GM19240 (cell line): ENCODE measurements around the gene RHBDD1.

ENCODE experiments used
- DNase-seq: peaks from one replicate; pipeline ENCODE4 v3.0.0; 2011; ENCODE audit warnings: low spot score; ENCODE audit not compliant: insufficient read length

RHBDD1 gene

DNA sequence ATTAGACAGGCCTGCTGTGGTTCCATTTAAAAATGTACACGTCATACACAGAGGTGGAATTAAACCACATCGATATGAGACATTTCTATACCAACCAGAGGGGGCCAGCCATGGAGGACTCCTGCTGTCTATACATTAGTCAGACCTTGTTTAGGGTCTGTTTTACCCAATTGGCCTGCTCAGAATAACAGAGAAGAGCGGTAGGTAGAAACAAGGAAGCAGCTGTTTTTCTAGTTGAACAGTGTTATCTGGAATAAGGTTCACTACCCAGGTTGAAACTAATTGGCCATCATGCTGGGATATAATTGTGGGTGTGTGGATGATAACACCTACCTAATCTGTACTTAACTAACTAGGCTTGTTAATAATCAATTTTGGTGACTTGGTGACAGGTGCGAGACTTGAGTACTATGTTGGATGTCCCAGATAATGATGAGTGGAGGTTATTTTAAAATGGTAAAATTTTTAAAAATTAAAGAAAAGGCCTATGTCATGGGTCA, 47.5 kb downstream of the RHBDD1 start:
- no peak for DNase-seq

DNA sequence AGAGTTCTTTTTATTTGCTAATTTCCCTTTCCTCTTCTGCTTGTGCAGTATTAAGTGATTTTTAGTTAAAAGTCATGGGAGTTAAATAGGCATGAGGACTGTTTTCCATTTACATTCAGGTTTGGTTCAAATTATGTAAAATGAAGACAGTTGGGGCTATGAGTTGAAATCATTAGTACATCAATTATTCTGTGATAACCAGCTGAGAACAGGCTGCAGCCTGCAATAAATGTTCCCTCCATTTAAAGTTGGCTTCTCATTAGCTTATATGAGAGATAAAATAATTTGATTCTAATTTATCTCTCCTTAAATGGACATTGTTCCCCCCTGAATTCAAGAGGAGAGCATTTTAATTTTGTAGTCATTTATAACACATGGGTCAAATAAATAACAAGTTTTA, 48.3 kb downstream of the RHBDD1 start:
- DNase-seq: no peak

DNA sequence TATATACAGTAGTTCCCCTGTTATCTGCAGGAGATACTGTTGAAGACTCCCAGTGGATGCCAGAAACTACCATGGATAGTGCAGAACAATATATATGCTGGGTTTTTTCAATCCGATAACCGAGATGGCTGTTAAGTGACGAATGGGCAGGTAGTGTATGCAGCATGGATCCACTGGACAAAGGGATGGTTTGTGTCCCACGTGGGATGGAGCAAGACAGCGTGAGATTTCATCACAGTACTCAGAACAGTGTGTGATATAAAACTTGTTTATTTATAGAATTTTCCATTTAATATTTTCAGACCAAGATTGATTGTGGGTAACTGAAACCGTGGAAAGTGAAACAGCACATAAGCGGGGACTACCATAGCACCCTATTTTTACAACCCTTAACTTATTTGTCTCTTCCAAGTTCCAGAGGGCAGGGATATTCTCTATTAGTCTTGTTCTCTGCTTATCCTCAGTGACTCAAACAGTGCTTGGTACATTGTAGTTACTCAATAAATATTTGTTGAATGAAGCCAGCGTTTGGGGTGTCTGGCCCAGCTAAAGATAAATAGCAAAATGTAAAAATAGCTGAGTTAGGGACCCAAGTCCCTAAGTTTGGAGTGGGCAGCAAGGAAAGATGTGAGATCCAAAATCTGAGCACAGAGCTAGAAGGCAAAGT, 50.0 kb downstream of the RHBDD1 start:
- no peak for DNase-seq

DNA sequence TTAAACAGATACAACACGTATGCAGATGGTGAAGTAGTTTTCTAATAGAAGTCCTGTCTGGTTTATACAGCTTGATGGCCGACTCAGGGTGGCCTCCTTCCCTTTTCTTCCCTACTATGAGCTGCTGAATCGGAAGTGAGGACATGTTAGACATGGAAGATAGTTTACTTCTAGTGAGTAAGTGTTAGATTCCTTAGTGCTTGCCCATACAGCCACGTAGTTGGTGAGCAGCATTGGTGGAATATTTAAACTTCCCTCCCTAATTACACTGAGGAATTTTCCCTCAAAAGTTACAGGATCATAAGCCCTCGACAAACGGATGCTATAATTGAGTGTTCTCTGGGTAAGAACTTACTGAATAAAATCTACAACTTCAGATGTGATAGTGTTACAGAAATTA, 52.1 kb downstream of the RHBDD1 start:
- DNase-seq: no peak

DNA sequence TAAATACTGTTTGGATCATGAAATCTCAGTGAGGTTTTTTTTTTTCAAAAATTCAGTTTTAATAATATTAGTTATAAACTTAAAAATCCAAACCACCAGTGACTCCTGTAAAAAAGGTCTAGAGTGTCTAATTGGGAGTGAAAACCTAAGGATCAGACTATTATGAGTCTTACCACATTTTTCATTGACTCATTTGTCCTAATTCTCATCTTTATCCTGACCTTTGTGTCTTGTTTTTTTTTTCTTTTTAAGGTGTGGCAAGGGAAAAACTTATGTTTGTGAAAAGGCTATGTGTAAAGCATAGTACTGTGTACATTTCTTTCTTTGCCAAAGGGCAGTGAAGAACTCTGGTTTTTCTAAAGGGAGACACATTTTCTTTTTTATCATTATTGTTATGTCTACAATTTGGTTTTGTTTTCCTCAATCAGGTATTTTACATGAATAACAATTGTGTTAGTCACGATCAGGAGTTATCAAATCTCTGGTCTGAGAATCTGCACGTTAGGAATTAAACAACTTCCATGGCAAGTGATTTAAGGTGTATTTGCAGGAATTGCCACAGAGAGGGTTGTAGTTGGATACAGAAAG, 52.6 kb downstream of the RHBDD1 start:
- DNase-seq: no peak

DNA sequence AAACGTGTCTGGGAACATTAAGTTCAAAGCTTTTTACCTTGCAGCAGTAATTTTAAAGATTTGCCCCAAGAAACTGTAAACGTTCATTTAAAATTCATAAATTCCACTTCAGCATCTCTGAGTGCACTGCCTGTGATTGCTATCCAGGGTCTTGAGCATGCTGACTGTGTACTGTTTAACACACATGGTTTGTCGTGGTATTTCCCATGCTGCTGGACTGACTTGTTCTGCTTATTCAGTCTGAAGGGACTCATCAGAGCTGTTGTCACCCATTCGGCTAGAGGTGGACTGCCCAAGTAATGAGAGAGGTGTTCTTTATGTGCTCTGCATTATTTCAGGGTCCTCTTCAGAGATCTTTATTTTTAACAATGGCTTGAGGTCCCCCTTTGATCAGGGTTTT, 53.1 kb downstream of the RHBDD1 start:
- DNase-seq: no peak

DNA sequence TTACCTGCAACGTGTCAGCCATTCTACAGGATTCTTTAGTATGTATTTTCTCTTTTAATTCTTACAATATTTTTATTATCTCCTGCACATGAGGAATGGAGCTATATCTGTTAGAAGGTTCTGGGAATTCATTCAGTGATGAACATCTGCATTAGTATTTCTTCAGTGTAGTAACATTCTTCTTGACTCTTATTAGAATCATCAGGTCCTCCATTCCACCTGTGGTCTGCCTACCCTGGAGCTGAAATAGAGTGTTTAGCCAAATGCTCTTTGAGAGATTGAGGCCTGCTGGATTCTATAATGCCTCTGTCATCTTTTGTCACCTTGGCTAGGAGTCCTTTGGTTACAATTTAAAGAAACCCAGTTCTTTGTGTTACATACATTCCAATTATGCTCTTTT, 54.4 kb downstream of the RHBDD1 start:
- DNase-seq: no peak

DNA sequence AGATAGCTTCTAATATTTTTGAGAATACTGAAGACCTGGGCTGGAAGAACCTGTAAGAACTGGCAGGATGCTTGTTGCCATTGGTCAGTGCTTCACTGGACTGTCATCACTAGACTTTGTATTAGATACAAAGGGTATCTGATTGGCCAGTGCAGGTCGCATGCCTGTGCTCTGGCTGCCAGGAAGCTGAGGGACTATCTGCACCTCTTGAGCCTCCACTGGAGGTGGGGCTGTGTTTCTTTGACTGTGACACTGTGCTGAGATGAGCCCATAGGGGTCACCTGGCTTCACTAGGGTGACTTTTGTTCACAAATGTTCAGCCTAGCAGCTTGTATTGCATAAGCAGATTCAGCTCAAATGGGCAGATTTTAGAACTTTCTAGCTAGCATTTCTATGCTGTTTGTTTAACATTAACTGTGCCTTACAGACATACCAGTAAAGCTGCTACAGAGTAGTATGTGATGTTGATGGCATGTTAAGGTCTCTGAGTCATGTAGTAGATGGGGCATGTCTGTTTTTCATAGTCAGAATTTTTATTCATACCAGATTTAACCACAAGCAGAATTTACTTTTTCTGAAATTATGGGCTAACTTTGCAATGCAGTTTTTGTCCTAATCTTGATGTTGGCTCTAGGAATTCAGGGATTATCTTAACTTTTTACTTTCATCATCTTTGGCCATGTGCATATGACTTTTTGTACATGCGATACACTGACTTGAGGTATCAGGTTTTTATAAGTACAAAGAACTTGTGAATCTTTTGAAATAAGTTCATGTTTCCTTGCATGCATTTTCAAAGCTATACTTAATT, 56.1 kb downstream of the RHBDD1 start:
- no peak for DNase-seq

DNA sequence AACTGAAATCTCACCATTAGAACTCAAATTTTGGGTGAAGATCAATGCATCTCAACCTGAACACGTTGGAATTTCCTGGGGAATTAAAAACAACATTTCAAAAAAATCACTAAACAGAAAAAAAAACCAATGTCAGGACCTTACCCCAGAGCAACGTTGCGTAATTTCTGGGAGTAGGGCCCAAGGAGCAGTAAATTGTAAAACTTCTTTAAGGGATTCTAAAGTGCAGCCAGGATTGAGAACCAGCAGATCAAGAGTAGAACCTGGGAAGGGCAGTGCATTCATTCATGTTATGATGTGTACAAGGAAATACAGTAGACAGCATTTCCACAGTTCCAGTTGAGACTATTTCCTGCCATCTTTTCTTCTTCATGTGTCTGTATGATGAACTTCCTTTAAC, 56.9 kb downstream of the RHBDD1 start:
- no peak for DNase-seq

DNA sequence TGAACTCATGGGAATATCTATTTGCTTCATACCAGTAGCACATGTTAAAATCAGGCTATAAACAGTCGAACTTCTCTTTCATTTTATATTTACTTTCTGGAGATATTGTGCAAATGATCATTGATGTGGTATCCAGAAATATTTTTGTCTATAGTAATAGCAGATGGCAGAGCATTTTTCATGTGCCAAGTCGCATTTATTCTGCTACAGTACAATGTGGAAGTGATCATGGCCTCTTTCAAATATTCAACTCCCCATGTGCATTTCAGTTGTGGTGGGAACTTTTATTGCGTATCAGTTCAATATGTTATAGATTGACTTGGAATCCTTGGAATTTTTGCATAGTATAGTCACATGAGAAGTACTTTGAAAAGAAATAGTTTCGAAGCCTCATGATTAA, 57.4 kb downstream of the RHBDD1 start:
- DNase-seq: no peak

DNA sequence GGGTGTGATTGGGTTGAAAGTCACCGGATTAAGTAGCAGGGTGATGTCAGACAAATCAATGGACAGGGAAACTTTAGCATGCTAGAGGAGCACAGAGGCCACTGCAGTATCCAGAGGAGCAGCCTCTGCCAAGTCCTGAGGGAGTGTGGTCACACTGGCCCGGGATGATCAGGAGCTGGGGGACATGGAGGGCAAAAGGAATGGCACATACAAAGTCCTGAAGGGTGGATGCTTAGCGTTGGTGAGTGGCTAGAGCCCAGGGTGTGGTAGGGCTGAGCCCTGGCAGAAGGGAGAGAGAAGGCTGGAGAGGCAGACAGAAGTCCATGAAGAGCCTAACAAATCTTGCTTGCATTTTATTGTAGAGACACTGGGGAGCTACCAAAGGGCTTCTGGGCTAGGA, 58.9 kb downstream of the RHBDD1 start:
- no peak for DNase-seq

DNA sequence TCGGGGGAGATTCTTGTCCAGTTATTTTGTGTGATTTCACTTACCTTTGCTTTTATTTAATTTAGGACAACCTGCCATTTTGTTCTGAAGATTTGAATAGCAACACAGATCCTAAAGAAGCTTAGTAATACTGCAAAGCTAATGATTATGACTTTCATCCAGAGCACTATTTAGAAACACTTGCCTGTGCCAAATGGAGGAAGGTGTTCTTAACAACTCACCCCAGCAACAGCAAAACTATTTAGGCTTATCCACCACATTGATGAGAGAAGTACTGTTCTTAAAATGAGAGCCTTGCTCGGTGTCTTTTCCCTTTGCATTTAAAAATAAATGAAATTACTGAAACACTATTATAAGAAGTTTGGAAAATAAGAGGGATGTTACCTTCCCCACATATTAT, 59.7 kb downstream of the RHBDD1 start:
- no peak for DNase-seq

DNA sequence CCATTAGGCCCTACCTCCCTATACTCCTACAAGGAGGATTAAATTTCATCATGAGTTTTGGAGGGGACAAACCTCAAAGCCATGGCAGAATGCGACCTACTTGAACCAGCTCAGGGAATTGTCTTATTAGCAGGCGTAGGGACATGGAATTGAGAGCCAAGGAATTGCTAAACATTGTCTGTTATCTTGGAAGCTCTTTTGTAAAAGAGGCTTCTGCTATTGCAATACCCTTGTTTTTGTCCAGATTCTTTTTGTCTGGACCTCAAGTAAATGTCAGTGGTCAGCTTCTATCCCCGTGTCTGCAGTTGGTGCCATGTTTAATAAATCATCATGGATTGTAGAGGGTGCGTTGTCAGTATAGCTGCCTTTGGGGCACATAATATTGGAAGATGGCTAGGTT, 62.3 kb downstream of the RHBDD1 start:
- no peak for DNase-seq

DNA sequence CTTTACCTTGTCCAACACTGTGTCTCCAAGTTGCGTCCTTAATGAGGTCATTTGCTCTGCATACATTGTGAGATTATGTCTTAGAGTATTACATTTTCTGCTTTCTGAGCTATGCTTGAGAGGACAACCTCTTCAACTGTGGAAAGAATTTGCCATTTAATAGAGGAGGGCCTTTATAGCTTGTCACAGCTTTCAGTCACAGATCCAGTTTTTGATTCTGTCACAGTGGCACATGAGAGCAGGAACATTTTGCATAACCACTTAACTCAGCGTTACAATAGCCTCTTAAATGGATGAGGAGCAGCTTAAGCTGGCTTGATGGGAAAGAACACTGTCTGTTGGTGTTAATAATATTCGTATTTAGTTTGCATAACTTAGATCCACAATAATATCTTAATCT, 63.0 kb downstream of the RHBDD1 start:
- DNase-seq: no peak

DNA sequence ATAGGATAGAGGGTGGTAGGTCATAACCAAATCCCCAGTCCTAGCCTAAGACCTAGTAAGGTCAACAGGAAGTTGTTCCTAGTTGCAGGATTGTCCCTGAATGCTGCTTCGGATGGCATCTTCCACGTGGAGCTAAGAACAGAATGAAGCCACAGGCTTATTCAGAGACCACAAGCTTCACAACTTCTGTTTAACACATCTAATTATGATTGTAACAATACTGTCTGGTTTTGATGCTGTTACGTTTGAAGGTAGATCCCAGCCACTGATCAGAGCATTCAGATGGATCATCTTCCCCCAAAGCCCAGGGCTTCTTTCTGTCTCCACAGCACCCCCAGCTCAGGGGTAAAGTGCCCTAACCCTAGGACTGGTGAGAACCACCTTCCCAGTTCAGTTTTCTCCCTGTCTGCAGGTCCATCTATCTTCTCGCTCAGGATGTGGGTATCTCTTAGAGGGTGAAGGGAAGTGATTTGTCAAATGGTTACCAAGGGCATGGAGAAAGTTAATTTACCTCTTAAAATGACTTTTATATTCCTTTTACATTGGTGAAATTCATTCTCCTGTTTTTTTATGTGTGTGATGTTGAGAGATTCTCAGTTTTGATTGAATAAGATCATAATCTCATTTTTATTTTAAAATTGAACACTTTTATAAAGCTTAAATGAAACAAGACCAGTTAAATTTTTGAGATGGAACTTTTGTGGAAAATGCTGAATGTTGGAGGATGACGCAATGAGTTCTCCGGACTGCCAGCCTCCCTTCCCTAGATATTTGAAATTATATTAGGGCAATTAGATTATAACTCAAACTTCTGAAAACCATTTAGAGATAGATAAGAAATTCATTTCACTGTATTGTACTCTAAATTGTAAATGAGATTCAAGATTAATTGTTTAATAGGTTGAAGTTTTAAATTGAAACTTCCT, 66.5 kb downstream of the RHBDD1 start:
- DNase-seq: no peak

DNA sequence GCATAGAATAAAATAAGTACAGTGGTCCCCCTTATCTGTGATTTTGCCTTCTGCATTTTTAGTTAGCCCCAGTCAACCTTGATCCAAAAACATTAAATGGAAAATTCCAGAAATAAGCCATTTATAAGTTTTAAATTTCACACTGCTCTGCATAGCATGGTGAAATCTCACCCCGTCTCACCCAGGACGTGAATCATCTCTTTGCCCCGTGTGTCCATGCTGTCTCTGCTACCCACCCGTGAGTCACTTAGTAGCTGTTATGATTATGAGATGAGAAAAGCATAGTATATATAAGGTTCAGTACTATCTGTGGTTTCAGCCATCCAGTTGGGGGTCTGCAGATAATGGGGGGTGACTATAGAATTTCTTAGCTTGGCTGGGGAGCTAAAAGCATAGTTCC, 67.3 kb downstream of the RHBDD1 start:
- no peak for DNase-seq

DNA sequence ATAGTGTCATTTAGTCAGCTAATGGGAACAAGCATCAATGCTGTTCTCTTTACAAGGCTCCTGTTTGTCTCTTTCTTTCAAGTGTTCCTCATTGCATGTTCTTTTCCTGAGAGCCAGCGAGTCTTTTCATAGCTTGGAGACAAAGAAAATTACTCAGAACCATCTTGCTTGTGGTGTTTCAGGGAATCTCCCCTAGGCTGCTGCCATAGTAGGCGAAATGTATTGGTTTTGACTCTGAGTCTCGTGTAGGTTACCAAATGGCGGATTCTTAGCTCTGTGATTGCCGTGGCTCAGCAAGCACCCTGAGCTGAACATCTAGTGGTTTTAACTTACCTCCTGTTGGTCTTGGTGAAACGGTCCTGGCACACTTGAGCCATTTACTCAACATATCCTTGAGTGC, 68.7 kb downstream of the RHBDD1 start:
- DNase-seq: no peak

DNA sequence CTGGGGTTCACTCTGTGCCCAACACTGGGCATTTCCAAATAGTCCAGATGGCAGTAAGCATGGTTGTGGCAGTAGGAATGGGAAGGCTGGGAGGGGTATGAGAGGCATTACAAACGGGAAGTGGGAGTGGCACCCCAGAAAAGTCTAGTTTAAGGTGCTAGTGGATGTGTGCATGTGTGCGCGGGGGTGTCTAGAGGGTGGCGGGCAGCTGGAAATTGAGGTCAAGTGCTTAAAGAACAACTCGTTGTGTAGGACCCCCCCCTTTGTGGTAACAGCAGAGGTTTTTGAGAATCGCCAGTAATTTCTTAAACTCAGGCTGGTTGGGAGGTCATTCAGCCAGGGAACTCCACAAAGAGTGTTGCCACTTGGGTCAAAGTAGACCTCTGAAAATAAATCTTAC, 69.9 kb downstream of the RHBDD1 start:
- DNase-seq: no peak

DNA sequence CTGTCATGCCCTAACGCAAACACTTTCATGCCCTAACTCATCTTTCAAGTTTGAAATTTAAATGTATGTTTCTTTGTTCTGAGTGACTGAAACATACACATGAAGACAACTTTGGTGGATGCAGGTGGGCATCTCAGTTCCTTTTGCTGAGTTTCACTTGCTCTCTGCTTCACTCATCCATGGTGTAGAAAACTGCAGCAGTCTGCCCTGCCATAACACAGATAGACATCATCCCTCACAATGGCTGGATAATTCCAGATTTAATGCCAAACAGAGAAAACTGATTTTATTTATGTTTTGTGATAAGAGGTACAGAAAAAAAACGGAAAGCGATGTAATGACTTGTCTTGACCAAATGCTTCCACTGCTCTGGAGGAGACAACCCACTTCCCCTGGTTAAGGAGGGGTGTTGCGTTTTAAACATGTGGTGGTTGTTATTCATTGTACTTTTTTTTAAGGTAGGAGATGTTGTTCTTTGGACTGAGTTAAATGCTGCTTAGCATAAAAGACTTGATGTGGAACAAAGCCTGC, 70.4 kb downstream of the RHBDD1 start:
- DNase-seq: no peak

DNA sequence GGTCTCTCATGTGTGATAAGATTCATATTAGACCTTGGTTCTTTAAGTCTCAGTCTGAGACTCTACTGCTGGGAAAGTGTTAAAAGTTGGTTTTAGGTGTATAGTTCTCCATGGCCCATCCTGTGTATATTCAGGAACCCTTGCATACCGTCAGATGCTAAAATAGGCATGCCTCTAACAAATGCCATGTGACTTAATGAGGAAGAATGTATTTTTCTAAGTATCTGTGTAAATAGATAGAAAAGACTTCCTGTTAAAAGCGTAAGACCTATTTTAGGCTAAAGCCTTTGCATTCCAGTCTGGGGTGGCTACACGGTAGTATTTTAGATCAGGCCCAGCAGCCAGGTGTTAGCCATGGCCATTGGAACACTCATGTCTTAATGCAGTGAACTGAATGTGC, 73.3 kb downstream of the RHBDD1 start:
- DNase-seq: no peak

DNA sequence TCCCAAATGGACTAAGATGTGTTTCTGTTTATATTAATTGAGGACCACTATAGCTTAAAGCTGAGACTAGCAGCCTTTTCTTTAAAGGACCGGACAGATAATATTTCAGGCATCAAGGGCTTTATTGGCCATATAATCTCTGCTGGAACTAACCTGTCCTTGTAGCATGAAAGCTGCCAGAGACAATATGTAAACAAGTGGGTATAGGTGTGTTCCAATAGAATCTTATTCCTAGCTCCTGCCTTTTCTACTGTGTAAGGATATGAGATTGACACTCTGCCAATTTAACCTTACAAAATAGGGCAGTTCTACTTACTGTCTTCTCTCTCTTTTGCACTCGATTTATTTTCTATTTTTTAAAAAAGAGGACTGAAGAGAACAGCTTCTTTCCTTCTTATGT, 74.0 kb downstream of the RHBDD1 start:
- DNase-seq: no peak
